Left ventricle myocardium inferior (tissue), 1 donor: ENCODE data around the gene TANC1. TPM values are rescaled to one million over a fixed set of nuclear protein-coding genes. Genes with fewer than 3 reads are reported as not detected.
A peak's percentile ranks its signal among the peaks of the same experiment; 100 is the strongest.
"Not testable (repeated sequence)": the region's sequence is repeated elsewhere in the genome, so short reads cannot be mapped to it uniquely, and the experiment has no call there.

Experiments used
- DNase-seq: peaks from one replicate; pipeline ENCODE4 v3.0.0-alpha.2; 2020
- H3K27ac ChIP-seq: fragments of 200-600 bp; replicated peaks from 2 replicates; pipeline ENCODE4 v1.8.0; 2021
- H3K27me3 ChIP-seq: fragments of 200-600 bp; 2 replicates; pipeline ENCODE4 v1.8.0; 2021; ENCODE audit warnings: low read depth
- H3K36me3 ChIP-seq: fragments of 200-600 bp; 2 replicates; pipeline ENCODE4 v1.8.0; 2021
- H3K4me1 ChIP-seq: fragments of 200-600 bp; 2 replicates; pipeline ENCODE4 v1.8.0; 2021
- H3K4me3 ChIP-seq: fragments of 200-600 bp; 2 replicates; pipeline ENCODE4 v1.8.0; 2021; ENCODE audit warnings: mild to moderate bottlenecking, moderate library complexity
- H3K9me3 ChIP-seq: fragments of 200-600 bp; replicated peaks from 2 replicates; pipeline ENCODE4 v1.8.0; 2021
- intact Hi-C: fragments of 100-400 bp; cut with micrococcal nuclease; formaldehyde crosslinking; loops from one replicate; pipeline ENCODE4 v1.11.0; 2022
- total RNA-seq: library from RNA; stranded (reverse); fragmentation: NEBNext Ultra II Directional; extraction: Animal tissue kit (Norgen Biotek cat#: 25700); gene quantifications from one replicate; pipeline ENCODE4 v1.2.1, GENCODE V29; 2021
- TF ChIP-seq, protein P1 (sequence below): fragments of 200-600 bp; IDR thresholded peaks from 2 replicates; pipeline ENCODE4 v1.8.0; 2021; ENCODE audit warnings: antibody characterized with exemption, mild to moderate bottlenecking, borderline replicate concordance
- donor health status: DM: no; HTN: yes; CAD: no; lungs with severe emphysema.

The TANC1 gene
- total RNA-seq, 1 donor from 2014 or later: 59.7 TPM

DNA sequence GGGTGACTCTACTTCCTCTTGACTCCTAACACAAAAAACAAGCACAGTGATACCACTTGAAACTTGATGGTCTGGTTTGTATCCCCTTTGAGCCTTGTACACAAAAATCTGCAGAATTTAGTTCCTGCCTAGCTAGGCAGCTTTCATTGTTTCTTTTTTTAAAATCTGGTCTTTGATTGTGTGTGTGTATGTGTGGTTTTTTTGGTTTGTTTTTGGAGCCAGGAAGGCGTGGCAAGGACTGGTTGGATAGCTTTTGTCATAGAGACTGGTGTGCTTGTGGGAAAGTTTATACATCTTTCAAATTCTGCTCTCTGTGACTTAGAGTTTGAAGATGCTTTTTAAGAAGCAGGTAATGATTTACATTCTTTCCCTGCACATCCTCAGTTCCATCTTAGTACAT, 127.4 kb downstream of the TANC1 start:
- Histone ChIP-seq H3K27ac (peak overlapping the region; percentile 84), H3K36me3 (peaks cover 10% of the 10 kb centered on the region), H3K4me3 (no peak overlapping the region), H3K4me1 (peaks cover 97% of the 10 kb centered on the region), H3K27me3 (no peaks in the 10 kb centered on the region), H3K9me3 (peaks cover 13% of the 10 kb centered on the region)
- TF ChIP-seq, protein P1, sequence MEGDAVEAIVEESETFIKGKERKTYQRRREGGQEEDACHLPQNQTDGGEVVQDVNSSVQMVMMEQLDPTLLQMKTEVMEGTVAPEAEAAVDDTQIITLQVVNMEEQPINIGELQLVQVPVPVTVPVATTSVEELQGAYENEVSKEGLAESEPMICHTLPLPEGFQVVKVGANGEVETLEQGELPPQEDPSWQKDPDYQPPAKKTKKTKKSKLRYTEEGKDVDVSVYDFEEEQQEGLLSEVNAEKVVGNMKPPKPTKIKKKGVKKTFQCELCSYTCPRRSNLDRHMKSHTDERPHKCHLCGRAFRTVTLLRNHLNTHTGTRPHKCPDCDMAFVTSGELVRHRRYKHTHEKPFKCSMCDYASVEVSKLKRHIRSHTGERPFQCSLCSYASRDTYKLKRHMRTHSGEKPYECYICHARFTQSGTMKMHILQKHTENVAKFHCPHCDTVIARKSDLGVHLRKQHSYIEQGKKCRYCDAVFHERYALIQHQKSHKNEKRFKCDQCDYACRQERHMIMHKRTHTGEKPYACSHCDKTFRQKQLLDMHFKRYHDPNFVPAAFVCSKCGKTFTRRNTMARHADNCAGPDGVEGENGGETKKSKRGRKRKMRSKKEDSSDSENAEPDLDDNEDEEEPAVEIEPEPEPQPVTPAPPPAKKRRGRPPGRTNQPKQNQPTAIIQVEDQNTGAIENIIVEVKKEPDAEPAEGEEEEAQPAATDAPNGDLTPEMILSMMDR: no peak
- intact Hi-C loops: loop anchor here (10.0 kb wide), 1 partner anchor 101 kb away; no protein-coding TSS in a partner anchor
- DNase-seq: no peak

DNA sequence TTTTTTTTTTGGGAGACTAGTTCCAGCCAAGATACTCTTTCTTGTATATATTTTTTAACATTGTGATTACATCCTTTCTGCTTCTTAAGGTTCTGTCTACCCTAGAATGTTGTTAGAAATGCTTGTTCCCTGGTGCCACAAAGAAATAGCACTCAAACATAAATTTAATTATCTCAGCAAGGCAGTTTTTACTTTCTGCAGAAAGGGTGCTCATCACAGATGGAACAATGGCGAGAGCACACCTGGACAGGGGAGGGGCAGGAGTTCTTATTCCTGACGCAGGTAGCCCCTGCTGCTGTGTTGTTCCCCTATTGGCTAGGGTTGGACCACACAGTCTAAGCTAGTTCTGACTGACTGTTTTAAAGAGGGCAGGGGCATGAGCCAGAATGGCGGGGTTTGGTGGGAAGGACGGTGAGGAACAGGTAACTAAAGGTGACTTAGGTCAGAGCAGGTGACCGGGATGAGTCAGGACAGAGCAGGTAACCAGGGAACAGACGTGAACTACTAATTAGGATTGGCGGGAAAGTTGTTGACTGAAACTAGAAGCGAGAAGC, 127.9 kb downstream of the TANC1 start:
- intact Hi-C loops: loop anchor here (10.0 kb wide), 1 partner anchor 102 kb away; no protein-coding TSS in a partner anchor
- H3K4me1 ChIP-seq: peaks cover 94% of the 10 kb centered on the region
- H3K4me3 ChIP-seq, H3K36me3 ChIP-seq, H3K27me3 ChIP-seq, DNase-seq: not testable (repeated sequence)
- H3K9me3 ChIP-seq: peaks cover 13% of the 10 kb centered on the region
- peak overlapping the region; percentile 84 for H3K27ac ChIP-seq

DNA sequence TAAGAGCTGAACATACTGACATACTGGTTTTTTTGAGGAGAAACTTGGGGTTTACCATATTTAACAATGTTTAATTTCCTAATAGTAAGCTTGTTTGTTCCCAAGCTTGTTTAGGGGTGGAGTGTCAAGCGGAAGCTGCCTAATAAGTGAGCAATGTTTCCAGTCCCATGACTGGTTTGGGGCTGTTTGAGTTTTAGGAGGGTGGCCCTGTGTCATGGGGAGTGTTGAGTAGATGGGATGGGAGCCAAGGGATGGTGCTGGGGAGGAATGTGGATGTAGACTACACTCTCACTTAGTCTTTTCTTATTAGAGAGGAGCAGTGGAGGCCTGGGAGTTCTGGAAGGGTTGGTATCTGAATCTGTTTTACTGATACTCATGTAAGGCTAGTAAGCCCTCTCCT, 128.5 kb downstream of the TANC1 start:
- Histone ChIP-seq H3K27ac (peak overlapping the region; percentile 84), H3K4me1 (peaks cover 89% of the 10 kb centered on the region), H3K9me3 (peaks cover 13% of the 10 kb centered on the region), H3K27me3 (no peaks in the 10 kb centered on the region), H3K36me3 (peaks cover 10% of the 10 kb centered on the region), H3K4me3 (no peak overlapping the region)
- TF ChIP-seq, protein P1: no peak
- DNase-seq: no peak
- intact Hi-C loops: loop anchor here (10.0 kb wide), 1 partner anchor 102 kb away; no protein-coding TSS in a partner anchor

DNA sequence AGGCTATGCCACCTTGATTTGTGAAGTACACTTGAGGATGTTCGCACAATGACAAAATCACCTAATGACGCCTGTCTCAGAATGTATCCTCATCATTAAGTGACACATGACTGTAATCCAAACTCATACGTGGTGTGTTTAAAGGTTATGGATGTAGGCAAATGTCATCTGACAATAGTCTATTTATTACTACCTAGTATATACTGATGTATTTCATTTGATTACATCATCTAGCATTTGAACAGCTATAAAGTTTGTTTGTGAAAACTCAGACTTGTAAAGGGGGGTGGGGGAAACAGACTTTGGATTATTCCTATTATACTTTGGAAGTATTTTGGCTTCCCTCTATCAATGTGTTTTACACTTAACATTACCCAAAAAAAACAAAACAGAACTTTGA, 129.9 kb downstream of the TANC1 start:
- Histone ChIP-seq H3K27ac (peak overlapping the region; percentile 84), H3K27me3 (no peaks in the 10 kb centered on the region), H3K9me3 (peaks cover 13% of the 10 kb centered on the region), H3K36me3 (peaks cover 10% of the 10 kb centered on the region), H3K4me3 (no peak overlapping the region), H3K4me1 (peaks cover 74% of the 10 kb centered on the region)
- DNase-seq: no peak
- intact Hi-C loops: loop anchor here (10.0 kb wide), 1 partner anchor 104 kb away; no protein-coding TSS in a partner anchor
- TF ChIP-seq, protein P1: no peak

DNA sequence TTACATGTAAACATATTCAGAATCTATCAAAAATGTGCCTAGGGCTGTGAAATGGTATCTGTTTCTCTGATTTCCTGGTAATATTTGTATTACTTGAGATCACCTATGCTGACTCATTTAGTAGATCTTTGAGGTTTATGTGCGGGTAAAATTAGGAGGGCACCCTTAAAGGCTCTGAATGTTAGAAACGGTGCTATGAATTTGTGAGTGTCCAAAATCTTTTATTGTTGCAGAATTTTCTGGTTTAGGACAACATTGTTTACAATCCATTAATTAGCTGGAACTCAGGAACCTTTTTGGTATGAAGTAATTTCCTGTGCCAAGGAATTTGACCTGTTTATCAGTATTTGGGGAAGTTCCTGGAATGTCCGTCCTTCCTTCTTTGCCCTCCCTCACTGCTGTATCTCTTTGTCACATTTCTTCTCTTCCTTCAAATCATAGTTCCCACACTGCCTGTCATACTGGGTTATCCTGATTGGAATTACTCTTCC, 130.5 kb downstream of the TANC1 start:
- Histone ChIP-seq H3K4me1 (peaks cover 68% of the 10 kb centered on the region), H3K4me3 (no peak overlapping the region), H3K27me3 (no peaks in the 10 kb centered on the region), H3K9me3 (peaks cover 13% of the 10 kb centered on the region), H3K36me3 (peaks cover 10% of the 10 kb centered on the region), H3K27ac (peak overlapping the region; percentile 84)
- TF ChIP-seq, protein P1: no peak
- DNase-seq: no peak
- intact Hi-C loops: loop anchor here (10.0 kb wide), 1 partner anchor 104 kb away; no protein-coding TSS in a partner anchor

DNA sequence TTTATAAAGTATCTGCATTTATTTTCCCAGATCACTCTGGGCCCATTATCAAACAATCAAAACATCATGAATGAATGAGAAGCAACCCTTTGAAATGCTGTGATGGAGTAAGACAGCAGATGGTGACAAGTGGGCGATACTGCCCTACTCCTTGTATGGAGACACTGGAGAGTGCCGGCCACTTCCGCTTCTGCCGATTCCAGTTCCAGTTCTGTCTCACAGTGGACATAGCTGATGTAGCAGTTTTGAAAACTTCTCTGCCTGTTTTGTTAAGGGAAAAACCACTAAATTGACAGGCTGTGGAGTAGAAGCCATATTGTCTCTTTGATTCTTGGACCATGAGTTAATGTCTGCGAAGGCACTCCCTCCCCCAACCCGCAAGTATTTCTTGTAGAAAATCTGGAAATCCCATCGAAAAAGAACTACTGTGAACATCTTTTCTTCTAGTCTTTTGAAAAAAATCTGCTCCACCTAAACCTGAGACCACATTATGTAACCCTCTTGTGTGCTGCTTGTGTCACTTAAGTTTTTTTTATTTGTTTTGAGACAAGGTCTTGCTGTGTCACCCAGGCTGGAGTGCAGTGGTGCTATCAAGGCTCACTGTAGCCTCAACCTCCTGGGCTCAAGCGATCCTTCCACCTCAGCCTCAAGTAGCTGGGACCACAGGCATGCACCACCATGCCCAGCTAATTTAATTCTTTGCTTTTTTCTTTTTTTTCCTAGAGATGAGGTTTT, 133.5 kb downstream of the TANC1 start:
- H3K9me3 ChIP-seq: peaks cover 1% of the 10 kb centered on the region
- intact Hi-C loops: no loop called here
- peaks cover 10% of the 10 kb centered on the region for H3K36me3 ChIP-seq
- no peaks in the 10 kb centered on the region for H3K27me3 ChIP-seq
- H3K4me1 ChIP-seq: peaks cover 58% of the 10 kb centered on the region
- no peak for DNase-seq
- H3K27ac ChIP-seq: peak overlapping the region; percentile 84
- no peak overlapping the region for H3K4me3 ChIP-seq
- TF ChIP-seq, protein P1: no peak
